ENCODE measurements around the gene ATXN7L2.
"Not testable (repeated sequence)": the region's sequence is repeated elsewhere in the genome, so short reads cannot be mapped to it uniquely, and the experiment has no call there.

Gene ATXN7L2

GRCh38 chr1:109441069-109441468, 42.6 kb upstream of the ATXN7L2 start:
- H3K27ac ChIP-seq (replicated peaks; ENCODE audit: low read length) = no peak overlapping the region

DNA sequence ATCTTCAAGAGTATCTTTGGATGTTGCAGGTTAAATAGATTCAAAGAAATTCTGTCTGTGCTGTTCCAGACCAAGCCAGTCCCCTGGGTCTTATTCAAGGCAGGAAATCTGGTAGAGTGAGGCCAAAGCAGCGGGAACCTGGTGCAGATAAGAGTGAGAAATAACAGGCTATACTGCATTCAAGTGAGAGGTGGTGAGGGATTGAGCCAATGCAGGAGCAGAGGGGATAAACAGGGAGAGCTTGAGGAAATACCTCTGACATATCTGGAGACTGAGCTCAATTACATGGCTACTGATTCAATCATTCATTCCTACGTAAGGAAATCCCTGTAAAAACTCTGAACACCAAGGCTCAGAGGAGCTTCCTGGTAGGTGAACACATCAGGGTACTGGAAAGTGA, 40.2 kb upstream of the ATXN7L2 start:
- H2BK15ac ChIP-seq (ENCODE audit: low read length) = no peak overlapping the region
- H3K23ac ChIP-seq (ENCODE audit: low read depth, low read length, poor library complexity) = no peak overlapping the region
- H3K4me1 ChIP-seq (ENCODE audit: control insufficient read depth in 2 of 2, insufficient read depth in 1 of 2, low read depth in 1 of 2, low read length in 2 of 2) = peaks cover 0 to 2% of the 10 kb centered on the region in 2 donors
- no peak overlapping the region for H2BK120ac ChIP-seq (ENCODE audit: low read depth, low read length)
- H3K79me1 ChIP-seq (ENCODE audit: low read depth, low read length) = no peaks in the 10 kb centered on the region
- H3K36me3 ChIP-seq (replicated peaks in 1 of 2; ENCODE audit: control insufficient read depth in 2 of 2, insufficient read depth in 2 of 2, low read length in 2 of 2) = no peaks in the 10 kb centered on the region
- no peak overlapping the region for H3K27ac ChIP-seq (replicated peaks; ENCODE audit: low read length)
- H3K14ac ChIP-seq (ENCODE audit: low read length) = no peak overlapping the region
- H4K8ac ChIP-seq (ENCODE audit: low read depth, low read length) = no peak overlapping the region
- peaks cover 0 to 36% (median 0%) of the 10 kb centered on the region in 3 experiments for H3K27me3 ChIP-seq (ENCODE audit: control insufficient read depth in 3 of 3, insufficient read depth in 3 of 3, low read depth in 1 of 3, low read length in 3 of 3)
- no peak overlapping the region for H3K18ac ChIP-seq (ENCODE audit: low read length)
- H2AFZ ChIP-seq (ENCODE audit: low read length) = no peak overlapping the region
- H3K4ac ChIP-seq (ENCODE audit: low read length) = no peak overlapping the region
- no peak overlapping the region for H2BK5ac ChIP-seq (ENCODE audit: low read length)
- H4K91ac ChIP-seq (ENCODE audit: low read depth, low read length, poor library complexity) = no peak overlapping the region
- H2AK5ac ChIP-seq (ENCODE audit: low read depth, low read length) = no peak overlapping the region
- H3K9me3 ChIP-seq (replicated peaks in 1 of 2; ENCODE audit: control insufficient read depth in 2 of 2, insufficient read depth in 1 of 2, low read depth in 1 of 2, low read length in 2 of 2) = peaks cover 0 to 5% of the 10 kb centered on the region in 2 donors
- no peak overlapping the region for H3K4me2 ChIP-seq (ENCODE audit: insufficient read depth, low read length, poor library complexity, severe bottlenecking)
- no peak overlapping the region for H3K4me3 ChIP-seq (ENCODE audit: low read length in 2 of 2)
- no peak overlapping the region for H3K9ac ChIP-seq (ENCODE audit: low read depth, low read length, poor library complexity)
- no peak overlapping the region for H2BK12ac ChIP-seq (ENCODE audit: low read length)
- DNase-seq (ENCODE audit: low spot score) = no peak
- WGBS, 2 donors (ENCODE audit: extremely low coverage in 2 of 2, insufficient read length in 2 of 2, insufficient replicate concordance in 1 of 2) = no CpG with 5 or more reads among the region's 2 CpGs

More at GRCh38 chr1:109441069-109441468, 42.6 kb upstream of the ATXN7L2 start:
- H3K23ac ChIP-seq (ENCODE audit: low read depth, low read length, poor library complexity) = no peak overlapping the region
- peaks cover 0 to 5% of the 10 kb centered on the region in 2 donors for H3K9me3 ChIP-seq (replicated peaks in 1 of 2; ENCODE audit: control insufficient read depth in 2 of 2, insufficient read depth in 1 of 2, low read depth in 1 of 2, low read length in 2 of 2)
- H3K36me3 ChIP-seq (replicated peaks in 1 of 2; ENCODE audit: control insufficient read depth in 2 of 2, insufficient read depth in 2 of 2, low read length in 2 of 2) = no peaks in the 10 kb centered on the region
- H3K4me1 ChIP-seq (ENCODE audit: control insufficient read depth in 2 of 2, insufficient read depth in 1 of 2, low read depth in 1 of 2, low read length in 2 of 2) = peaks cover 0 to 2% of the 10 kb centered on the region in 2 donors
- no peak overlapping the region for H2BK12ac ChIP-seq (ENCODE audit: low read length)
- no CpG with 5 or more reads among the region's 1 CpG for WGBS, 2 donors (ENCODE audit: extremely low coverage in 2 of 2, insufficient read length in 2 of 2, insufficient replicate concordance in 1 of 2)
- H3K18ac ChIP-seq (ENCODE audit: low read length) = no peak overlapping the region
- no peak overlapping the region for H2BK120ac ChIP-seq (ENCODE audit: low read depth, low read length)
- no peaks in the 10 kb centered on the region for H3K79me1 ChIP-seq (ENCODE audit: low read depth, low read length)
- H4K8ac ChIP-seq (ENCODE audit: low read depth, low read length) = no peak overlapping the region
- H3K4ac ChIP-seq (ENCODE audit: low read length) = no peak overlapping the region
- no peak overlapping the region for H3K4me2 ChIP-seq (ENCODE audit: insufficient read depth, low read length, poor library complexity, severe bottlenecking)
- H4K91ac ChIP-seq (ENCODE audit: low read depth, low read length, poor library complexity) = no peak overlapping the region
- DNase-seq (ENCODE audit: low spot score) = no peak
- no peak overlapping the region for H2BK5ac ChIP-seq (ENCODE audit: low read length)
- no peak overlapping the region for H2BK15ac ChIP-seq (ENCODE audit: low read length)
- no peak overlapping the region for H2AK5ac ChIP-seq (ENCODE audit: low read depth, low read length)
- H3K4me3 ChIP-seq (ENCODE audit: low read length in 2 of 2) = no peak overlapping the region
- H3K14ac ChIP-seq (ENCODE audit: low read length) = no peak overlapping the region
- peaks cover 0 to 29% (median 0%) of the 10 kb centered on the region in 3 experiments for H3K27me3 ChIP-seq (ENCODE audit: control insufficient read depth in 3 of 3, insufficient read depth in 3 of 3, low read depth in 1 of 3, low read length in 3 of 3)
- no peak overlapping the region for H3K9ac ChIP-seq (ENCODE audit: low read depth, low read length, poor library complexity)
- no peak overlapping the region for H2AFZ ChIP-seq (ENCODE audit: low read length)

GRCh38 chr1:109444346-109444745, 39.4 kb upstream of the ATXN7L2 start:
- Histone ChIP-seq H3K4me1 (ENCODE audit: control insufficient read depth in 2 of 2, insufficient read depth in 1 of 2, low read depth in 1 of 2, low read length in 2 of 2) (no peaks in the 10 kb centered on the region), H3K9me3 (replicated peaks in 1 of 2; ENCODE audit: control insufficient read depth in 2 of 2, insufficient read depth in 1 of 2, low read depth in 1 of 2, low read length in 2 of 2) (peaks cover 0 to 5% of the 10 kb centered on the region in 2 donors), H3K27me3 (ENCODE audit: control insufficient read depth in 3 of 3, insufficient read depth in 3 of 3, low read depth in 1 of 3, low read length in 3 of 3) (peaks cover 0 to 36% (median 0%) of the 10 kb centered on the region in 3 experiments), H3K9ac (ENCODE audit: low read depth, low read length, poor library complexity) (no peak overlapping the region), H3K36me3 (replicated peaks in 1 of 2; ENCODE audit: control insufficient read depth in 2 of 2, insufficient read depth in 2 of 2, low read length in 2 of 2) (no peaks in the 10 kb centered on the region), H3K27ac (replicated peaks; ENCODE audit: low read length) (no peak overlapping the region), H3K18ac (ENCODE audit: low read length) (no peak overlapping the region), H2AFZ (ENCODE audit: low read length) (no peak overlapping the region), H4K8ac (ENCODE audit: low read depth, low read length) (no peak overlapping the region), H3K4ac (ENCODE audit: low read length) (no peak overlapping the region), H2BK12ac (ENCODE audit: low read length) (no peak overlapping the region), H2BK120ac (ENCODE audit: low read depth, low read length) (no peak overlapping the region), H3K79me1 (ENCODE audit: low read depth, low read length) (no peaks in the 10 kb centered on the region), H3K14ac (ENCODE audit: low read length) (no peak overlapping the region), H3K4me3 (ENCODE audit: low read length in 2 of 2) (no peak overlapping the region), H2BK5ac (ENCODE audit: low read length) (no peak overlapping the region), H4K91ac (ENCODE audit: low read depth, low read length, poor library complexity) (no peak overlapping the region), H2BK15ac (ENCODE audit: low read length) (no peak overlapping the region), H2AK5ac (ENCODE audit: low read depth, low read length) (no peak overlapping the region), H3K23ac (ENCODE audit: low read depth, low read length, poor library complexity) (no peak overlapping the region), H3K4me2 (ENCODE audit: insufficient read depth, low read length, poor library complexity, severe bottlenecking) (no peak overlapping the region)
- DNase-seq (ENCODE audit: low spot score) = no peak
- no CpG with 5 or more reads among the region's 1 CpG for WGBS, 2 donors (ENCODE audit: extremely low coverage in 2 of 2, insufficient read length in 2 of 2, insufficient replicate concordance in 1 of 2)

DNA sequence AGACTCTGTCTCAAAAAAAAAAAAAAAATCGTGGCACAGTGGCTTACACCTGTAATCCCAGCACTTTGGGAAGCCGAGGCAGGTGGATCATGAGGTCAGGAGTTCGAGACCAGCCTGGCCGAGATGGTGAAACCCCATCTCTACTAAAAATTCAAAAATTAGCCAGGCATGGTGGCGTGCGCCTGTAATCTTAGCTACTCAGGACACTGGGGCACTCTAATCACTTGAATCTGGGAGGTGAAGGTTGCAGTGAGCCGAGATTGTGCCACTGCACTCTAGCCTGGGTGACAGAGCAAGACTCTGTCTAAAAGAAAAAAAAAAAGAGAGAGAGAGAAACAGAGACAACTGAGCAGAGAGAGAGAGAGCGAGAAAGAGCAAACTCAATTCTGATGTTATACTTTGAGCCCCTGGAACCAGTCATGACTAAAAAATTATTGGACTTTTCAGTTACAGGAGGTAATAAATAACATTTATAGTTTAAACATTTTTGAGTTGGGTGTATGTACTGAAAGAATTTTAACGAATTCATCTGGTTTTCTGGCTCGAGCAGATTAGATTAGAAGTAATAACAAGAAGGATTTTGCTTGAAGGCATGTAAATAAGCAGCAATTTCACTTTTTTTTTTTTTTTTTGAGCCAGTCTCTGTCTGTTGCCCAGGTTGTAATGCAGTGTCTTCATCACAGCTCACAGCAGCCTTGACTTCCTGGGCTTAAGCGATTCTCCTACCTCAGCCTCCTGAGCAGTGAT, 37.6 kb upstream of the ATXN7L2 start:
- not testable (repeated sequence) for H2AK5ac ChIP-seq (ENCODE audit: low read depth, low read length); H3K4me1 ChIP-seq (ENCODE audit: control insufficient read depth in 2 of 2, insufficient read depth in 1 of 2, low read depth in 1 of 2, low read length in 2 of 2)

More for the DNA sequence above, 37.6 kb upstream of the ATXN7L2 start:
- not testable (repeated sequence) for H3K9ac ChIP-seq (ENCODE audit: low read depth, low read length, poor library complexity); H3K4me2 ChIP-seq (ENCODE audit: insufficient read depth, low read length, poor library complexity, severe bottlenecking); H3K9me3 ChIP-seq (replicated peaks in 1 of 2; ENCODE audit: control insufficient read depth in 2 of 2, insufficient read depth in 1 of 2, low read depth in 1 of 2, low read length in 2 of 2); H3K4me3 ChIP-seq (ENCODE audit: low read length in 2 of 2); H3K23ac ChIP-seq (ENCODE audit: low read depth, low read length, poor library complexity); DNase-seq (ENCODE audit: low spot score); H2AFZ ChIP-seq (ENCODE audit: low read length); H4K8ac ChIP-seq (ENCODE audit: low read depth, low read length); H2BK120ac ChIP-seq (ENCODE audit: low read depth, low read length); H3K14ac ChIP-seq (ENCODE audit: low read length); H3K79me1 ChIP-seq (ENCODE audit: low read depth, low read length); H3K36me3 ChIP-seq (replicated peaks in 1 of 2; ENCODE audit: control insufficient read depth in 2 of 2, insufficient read depth in 2 of 2, low read length in 2 of 2); H3K27ac ChIP-seq (replicated peaks; ENCODE audit: low read length); H2BK12ac ChIP-seq (ENCODE audit: low read length); H3K4ac ChIP-seq (ENCODE audit: low read length); H3K18ac ChIP-seq (ENCODE audit: low read length); H2BK15ac ChIP-seq (ENCODE audit: low read length); H2BK5ac ChIP-seq (ENCODE audit: low read length); H4K91ac ChIP-seq (ENCODE audit: low read depth, low read length, poor library complexity)
- WGBS, 2 donors (ENCODE audit: extremely low coverage in 2 of 2, insufficient read length in 2 of 2, insufficient replicate concordance in 1 of 2) = no CpG with 5 or more reads among the region's 11 CpGs
- H3K27me3 ChIP-seq (ENCODE audit: control insufficient read depth in 3 of 3, insufficient read depth in 3 of 3, low read depth in 1 of 3, low read length in 3 of 3) = peaks cover 0 to 36% (median 0%) of the 10 kb centered on the region in 3 experiments

All from neuronal stem cell (in vitro differentiated cells).